HG02973 (cell line): Measurements from ENCODE around the gene PPP3CA.

Experiments used
- ATAC-seq: cut with Tn5 transposase; IDR thresholded peaks from one replicate; pipeline ENCODE4 v1.9.1; 2021; ENCODE audit warnings: moderate library complexity; ENCODE audit not compliant: unreplicated experiment

PPP3CA gene

GRCh38 chr4:101289306-101289705, 58.0 kb downstream of the PPP3CA start:
- ATAC-seq, result no peak

GRCh38 chr4:101288365-101289145, 58.8 kb downstream of the PPP3CA start:
- no peak for ATAC-seq

GRCh38 chr4:101287324-101287723, 60.0 kb downstream of the PPP3CA start:
- no peak for ATAC-seq

GRCh38 chr4:101286663-101287062, 60.7 kb downstream of the PPP3CA start:
- ATAC-seq, result no peak

- no peak for ATAC-seq
Observed at GRCh38 chr4:101285985-101286384, 61.3 kb downstream of the PPP3CA start.

GRCh38 chr4:101284546-101284945, 62.8 kb downstream of the PPP3CA start:
- no peak for ATAC-seq

- no peak for ATAC-seq
Observed at GRCh38 chr4:101283434-101283833, 63.9 kb downstream of the PPP3CA start.

GRCh38 chr4:101282076-101282844, 65.1 kb downstream of the PPP3CA start:
- no peak for ATAC-seq

- no peak for ATAC-seq
Observed at GRCh38 chr4:101280866-101281600, 66.3 kb downstream of the PPP3CA start.

GRCh38 chr4:101279377-101279871, 67.9 kb downstream of the PPP3CA start:
- ATAC-seq, result peak; percentile 66

- ATAC-seq, result no peak
Observed at GRCh38 chr4:101277671-101278070, 69.7 kb downstream of the PPP3CA start.

GRCh38 chr4:101276661-101277060, 70.7 kb downstream of the PPP3CA start:
- no peak for ATAC-seq

- no peak for ATAC-seq
Observed at GRCh38 chr4:101274888-101275752, 72.2 kb downstream of the PPP3CA start.

- no peak for ATAC-seq
Observed at GRCh38 chr4:101271516-101271915, 75.8 kb downstream of the PPP3CA start.

- no peak for ATAC-seq
Observed at GRCh38 chr4:101269682-101270081, 77.6 kb downstream of the PPP3CA start.

GRCh38 chr4:101265816-101266172, 81.5 kb downstream of the PPP3CA start:
- no peak for ATAC-seq

- ATAC-seq, result no peak
Observed at GRCh38 chr4:101264993-101265815, 82.1 kb downstream of the PPP3CA start.

- no peak for ATAC-seq
Observed at GRCh38 chr4:101264512-101264911, 82.8 kb downstream of the PPP3CA start.

- no peak for ATAC-seq
Observed at GRCh38 chr4:101262683-101263082, 84.6 kb downstream of the PPP3CA start.

GRCh38 chr4:101259876-101260275, 87.5 kb downstream of the PPP3CA start:
- ATAC-seq, result peak; percentile 94
